22Rv1 (cell line): ENCODE data around the gene DEPDC1B.

Experiments used
- ZFX ChIP-seq: fragments of 450-650 bp; IDR thresholded peaks from 2 replicates; pipeline ENCODE4 v1.6.1; 2017; ENCODE audit warnings: antibody characterized with exemption, borderline replicate concordance
- TF ChIP-seq, protein P1 (sequence below): fragments of 450-650 bp; IDR thresholded peaks from 2 replicates; pipeline ENCODE4 v1.5.1; 2017; ENCODE audit warnings: mild to moderate bottlenecking

GRCh38 chr5:60568646-60569045 lies 131.3 kb downstream of the DEPDC1B start:
- TF ChIP-seq, protein P1, sequence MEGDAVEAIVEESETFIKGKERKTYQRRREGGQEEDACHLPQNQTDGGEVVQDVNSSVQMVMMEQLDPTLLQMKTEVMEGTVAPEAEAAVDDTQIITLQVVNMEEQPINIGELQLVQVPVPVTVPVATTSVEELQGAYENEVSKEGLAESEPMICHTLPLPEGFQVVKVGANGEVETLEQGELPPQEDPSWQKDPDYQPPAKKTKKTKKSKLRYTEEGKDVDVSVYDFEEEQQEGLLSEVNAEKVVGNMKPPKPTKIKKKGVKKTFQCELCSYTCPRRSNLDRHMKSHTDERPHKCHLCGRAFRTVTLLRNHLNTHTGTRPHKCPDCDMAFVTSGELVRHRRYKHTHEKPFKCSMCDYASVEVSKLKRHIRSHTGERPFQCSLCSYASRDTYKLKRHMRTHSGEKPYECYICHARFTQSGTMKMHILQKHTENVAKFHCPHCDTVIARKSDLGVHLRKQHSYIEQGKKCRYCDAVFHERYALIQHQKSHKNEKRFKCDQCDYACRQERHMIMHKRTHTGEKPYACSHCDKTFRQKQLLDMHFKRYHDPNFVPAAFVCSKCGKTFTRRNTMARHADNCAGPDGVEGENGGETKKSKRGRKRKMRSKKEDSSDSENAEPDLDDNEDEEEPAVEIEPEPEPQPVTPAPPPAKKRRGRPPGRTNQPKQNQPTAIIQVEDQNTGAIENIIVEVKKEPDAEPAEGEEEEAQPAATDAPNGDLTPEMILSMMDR = no peak
- TF ChIP-seq ZFX = no peak
